ENCODE measurements around the gene SLC30A1. TPM values are rescaled to one million over a fixed set of nuclear protein-coding genes. Genes with fewer than 3 reads are reported as not detected.
"Not testable (repeated sequence)": the region's sequence is repeated elsewhere in the genome, so short reads cannot be mapped to it uniquely, and the experiment has no call there.

The SLC30A1 gene
- total and polyA plus RNA-seq, 7 experiments from 2014 or later: 1.1 to 12.1 (median 8.4) TPM

- no peaks in the 10 kb centered on the region for H3K27me3 ChIP-seq (ENCODE audit: control insufficient read depth in 2 of 2, insufficient read depth in 2 of 2, low read length in 2 of 2)
- peaks cover 0 to 8% (median 0%) of the 10 kb centered on the region in 3 experiments for H3K9me3 ChIP-seq (ENCODE audit: control insufficient read depth in 2 of 3, low read length in 3 of 3)
- no peak for DNase-seq
- Mint-ChIP-seq H3K9me3 (peaks cover 0 to 19% (median 7%) of the 10 kb centered on the region in 11 donors), H3K4me3 (no peak overlapping the region), H3K27me3 (peaks cover 0 to 9% (median 6%) of the 10 kb centered on the region in 5 donors), H3K4me1 (peaks cover 4 to 7% (median 5%) of the 10 kb centered on the region in 7 donors), H3K36me3 (peaks cover 0 to 10% (median 3%) of the 10 kb centered on the region in 5 donors), H3K27ac (no peak overlapping the region)
- intact Hi-C loops (cut with micrococcal nuclease): no loop called here
- POLR2A ChIA-PET: interaction anchor here (0.6 kb wide), 1 partner anchor 82 kb away, joined by 3 read pairs; no protein-coding TSS in a partner anchor
- H3K4me1 ChIP-seq (ENCODE audit: control insufficient read depth in 2 of 2, insufficient read depth in 2 of 2, low read length in 2 of 2): no peaks in the 10 kb centered on the region
- H3K4me3 ChIP-seq (ENCODE audit: low read length): no peak overlapping the region
- no peak overlapping the region for H3K27ac ChIP-seq (ENCODE audit: low read depth, low read length)
- no peak for ATAC-seq
- H3K36me3 ChIP-seq (ENCODE audit: control insufficient read depth in 2 of 3, insufficient read depth in 3 of 3, low read length in 3 of 3): no peaks in the 10 kb centered on the region
- CTCF ChIA-PET: no interaction called here
These were observed 37.7 kb downstream of the SLC30A1 start for GRCh38 chr1:211541278-211541677.

GRCh38 chr1:211540824-211541223, 38.1 kb downstream of the SLC30A1 start:
- H3K27me3 Mint-ChIP-seq; CTCF ChIA-PET; POLR2A ChIA-PET; H3K4me3 Mint-ChIP-seq; H3K4me1 ChIP-seq (ENCODE audit: control insufficient read depth in 2 of 2, insufficient read depth in 2 of 2, low read length in 2 of 2); H3K27me3 ChIP-seq (ENCODE audit: control insufficient read depth in 2 of 2, insufficient read depth in 2 of 2, low read length in 2 of 2); DNase-seq; H3K27ac ChIP-seq (ENCODE audit: low read depth, low read length); H3K4me1 Mint-ChIP-seq; H3K27ac Mint-ChIP-seq; intact Hi-C loops (cut with micrococcal nuclease); H3K4me3 ChIP-seq (ENCODE audit: low read length); ATAC-seq; H3K36me3 Mint-ChIP-seq; H3K36me3 ChIP-seq (ENCODE audit: control insufficient read depth in 2 of 3, insufficient read depth in 3 of 3, low read length in 3 of 3); H3K9me3 ChIP-seq (ENCODE audit: control insufficient read depth in 2 of 3, low read length in 3 of 3): not testable (repeated sequence)
- H3K9me3 Mint-ChIP-seq: peaks cover 0 to 19% (median 7%) of the 10 kb centered on the region in 11 donors

GRCh38 chr1:211538287-211538686, 40.7 kb downstream of the SLC30A1 start:
- Histone ChIP-seq H3K9me3 (ENCODE audit: control insufficient read depth in 2 of 3, low read length in 3 of 3) (peaks cover 0 to 8% (median 0%) of the 10 kb centered on the region in 3 experiments), H3K27me3 (ENCODE audit: control insufficient read depth in 2 of 2, insufficient read depth in 2 of 2, low read length in 2 of 2) (no peaks in the 10 kb centered on the region), H3K4me3 (ENCODE audit: low read length) (no peak overlapping the region), H3K27ac (ENCODE audit: low read depth, low read length) (no peak overlapping the region), H3K4me1 (ENCODE audit: control insufficient read depth in 2 of 2, insufficient read depth in 2 of 2, low read length in 2 of 2) (no peaks in the 10 kb centered on the region), H3K36me3 (ENCODE audit: control insufficient read depth in 2 of 3, insufficient read depth in 3 of 3, low read length in 3 of 3) (no peaks in the 10 kb centered on the region)
- no peak overlapping the region for H3K4me3 Mint-ChIP-seq
- ChIA-PET POLR2A (no interaction called here), CTCF (interaction anchor here (0.7 kb wide), 1 partner anchor 1446 kb away, joined by 5 read pairs; no protein-coding TSS in a partner anchor)
- no peak for ATAC-seq
- no peak for DNase-seq
- peaks cover 0 to 10% (median 3%) of the 10 kb centered on the region in 5 donors for H3K36me3 Mint-ChIP-seq
- intact Hi-C loops (cut with micrococcal nuclease): no loop called here
- H3K4me1 Mint-ChIP-seq: peaks cover 4 to 7% (median 5%) of the 10 kb centered on the region in 7 donors
- H3K9me3 Mint-ChIP-seq: peaks cover 0 to 19% (median 7%) of the 10 kb centered on the region in 11 donors
- H3K27me3 Mint-ChIP-seq: peaks cover 0 to 9% (median 6%) of the 10 kb centered on the region in 5 donors
- H3K27ac Mint-ChIP-seq: no peak overlapping the region

GRCh38 chr1:211537253-211537652, 41.7 kb downstream of the SLC30A1 start:
- DNase-seq: no peak

GRCh38 chr1:211536606-211537005, 42.4 kb downstream of the SLC30A1 start:
- H3K27me3 ChIP-seq (ENCODE audit: control insufficient read depth in 2 of 2, insufficient read depth in 2 of 2, low read length in 2 of 2): no peaks in the 10 kb centered on the region
- peaks cover 0 to 8% (median 0%) of the 10 kb centered on the region in 3 experiments for H3K9me3 ChIP-seq (ENCODE audit: control insufficient read depth in 2 of 3, low read length in 3 of 3)
- H3K4me1 ChIP-seq (ENCODE audit: control insufficient read depth in 2 of 2, insufficient read depth in 2 of 2, low read length in 2 of 2): no peaks in the 10 kb centered on the region
- H3K36me3 Mint-ChIP-seq: peaks cover 0 to 9% (median 3%) of the 10 kb centered on the region in 5 donors
- POLR2A ChIA-PET: no interaction called here
- DNase-seq (no peak), ATAC-seq (no peak)
- H3K27ac Mint-ChIP-seq: no peak overlapping the region
- CTCF ChIA-PET: no interaction called here
- H3K27ac ChIP-seq (ENCODE audit: low read depth, low read length): no peak overlapping the region
- H3K9me3 Mint-ChIP-seq: peaks cover 0 to 17% (median 6%) of the 10 kb centered on the region in 11 donors
- intact Hi-C loops (cut with micrococcal nuclease): no loop called here
- peaks cover 0 to 3% (median 0%) of the 10 kb centered on the region in 7 donors for H3K4me1 Mint-ChIP-seq
- no peak overlapping the region for H3K4me3 Mint-ChIP-seq
- no peak overlapping the region for H3K4me3 ChIP-seq (ENCODE audit: low read length)
- peaks cover 0 to 6% (median 5%) of the 10 kb centered on the region in 5 donors for H3K27me3 Mint-ChIP-seq
- no peaks in the 10 kb centered on the region for H3K36me3 ChIP-seq (ENCODE audit: control insufficient read depth in 2 of 3, insufficient read depth in 3 of 3, low read length in 3 of 3)

More at GRCh38 chr1:211537253-211537652, 41.7 kb downstream of the SLC30A1 start:
- Histone ChIP-seq H3K36me3 (ENCODE audit: control insufficient read depth in 2 of 3, insufficient read depth in 3 of 3, low read length in 3 of 3) (no peaks in the 10 kb centered on the region), H3K27ac (ENCODE audit: low read depth, low read length) (no peak overlapping the region), H3K4me3 (ENCODE audit: low read length) (no peak overlapping the region), H3K9me3 (ENCODE audit: control insufficient read depth in 2 of 3, low read length in 3 of 3) (peaks cover 0 to 8% (median 0%) of the 10 kb centered on the region in 3 experiments), H3K27me3 (ENCODE audit: control insufficient read depth in 2 of 2, insufficient read depth in 2 of 2, low read length in 2 of 2) (no peaks in the 10 kb centered on the region), H3K4me1 (ENCODE audit: control insufficient read depth in 2 of 2, insufficient read depth in 2 of 2, low read length in 2 of 2) (no peaks in the 10 kb centered on the region)
- POLR2A ChIA-PET: no interaction called here
- no peak for ATAC-seq
- Mint-ChIP-seq H3K27me3 (peaks cover 0 to 9% (median 6%) of the 10 kb centered on the region in 5 donors), H3K27ac (no peak overlapping the region), H3K36me3 (peaks cover 0 to 10% (median 3%) of the 10 kb centered on the region in 5 donors), H3K4me3 (no peak overlapping the region), H3K9me3 (peaks cover 0 to 19% (median 7%) of the 10 kb centered on the region in 11 donors), H3K4me1 (peaks cover 3 to 7% (median 3%) of the 10 kb centered on the region in 7 donors)
- CTCF ChIA-PET: interaction anchor here (0.6 kb wide), 1 partner anchor 51 kb away, joined by 3 read pairs; no protein-coding TSS in a partner anchor
- intact Hi-C loops (cut with micrococcal nuclease): no loop called here

- no peak overlapping the region for H3K4me3 ChIP-seq (ENCODE audit: low read length)
- Mint-ChIP-seq H3K27ac (no peak overlapping the region), H3K36me3 (peaks cover 0 to 4% (median 0%) of the 10 kb centered on the region in 5 donors), H3K27me3 (peaks cover 0 to 6% (median 2%) of the 10 kb centered on the region in 5 donors), H3K9me3 (peaks cover 0 to 4% (median 0%) of the 10 kb centered on the region in 11 donors), H3K4me1 (peaks cover 0 to 3% (median 0%) of the 10 kb centered on the region in 7 donors), H3K4me3 (no peak overlapping the region)
- ChIA-PET POLR2A (no interaction called here), CTCF (no interaction called here)
- intact Hi-C loops (cut with micrococcal nuclease): no loop called here
- no peaks in the 10 kb centered on the region for H3K36me3 ChIP-seq (ENCODE audit: control insufficient read depth in 2 of 3, insufficient read depth in 3 of 3, low read length in 3 of 3)
- H3K27me3 ChIP-seq (ENCODE audit: control insufficient read depth in 2 of 2, insufficient read depth in 2 of 2, low read length in 2 of 2): no peaks in the 10 kb centered on the region
- no peak overlapping the region for H3K27ac ChIP-seq (ENCODE audit: low read depth, low read length)
- H3K4me1 ChIP-seq (ENCODE audit: control insufficient read depth in 2 of 2, insufficient read depth in 2 of 2, low read length in 2 of 2): no peaks in the 10 kb centered on the region
- H3K9me3 ChIP-seq (ENCODE audit: control insufficient read depth in 2 of 3, low read length in 3 of 3): no peaks in the 10 kb centered on the region
- ATAC-seq (no peak), DNase-seq (no peak)
These were observed 43.6 kb downstream of the SLC30A1 start for GRCh38 chr1:211535346-211535745.

Data from naive thymus-derived CD4-positive, alpha-beta T cell (primary cell).